ENCODE results near the gene CNTNAP2. TPM values are rescaled to one million over a fixed set of nuclear protein-coding genes. Genes with fewer than 3 reads are reported as not detected.

Gene CNTNAP2
- total and polyA plus RNA-seq, 4 donors = 0.14 to 2.3 (median 1.1) TPM

GRCh38 chr7:147311336-147311735, 1194.7 kb downstream of the CNTNAP2 start:
- no peak overlapping the region for H3K9ac ChIP-seq (ENCODE audit: low read depth in 1 of 2, low read length in 2 of 2)
- WGBS = 47% methylated on average over 1 of the region's 1 CpG
- H3K27me3 ChIP-seq (ENCODE audit: control insufficient read depth in 4 of 4, insufficient read depth in 4 of 4, low read length in 3 of 4) = no peaks in the 10 kb centered on the region
- no peak overlapping the region for H3K27ac ChIP-seq (ENCODE audit: low read depth in 1 of 2, low read length in 2 of 2)
- no peaks in the 10 kb centered on the region for H3K9me3 ChIP-seq (ENCODE audit: control insufficient read depth in 4 of 4, low read length in 3 of 4)
- no peak overlapping the region for H3K4me3 ChIP-seq (ENCODE audit: low read depth in 1 of 3, low read length in 3 of 3)
- H3K4me1 ChIP-seq (ENCODE audit: control insufficient read depth in 4 of 4, insufficient read depth in 4 of 4, low read length in 3 of 4) = no peaks in the 10 kb centered on the region
- H3K36me3 ChIP-seq (ENCODE audit: control insufficient read depth in 4 of 4, insufficient read depth in 3 of 4, low read depth in 1 of 4, low read length in 3 of 4) = no peaks in the 10 kb centered on the region
- DNase-seq (ENCODE audit: low spot score) = no peak
- TF ChIP-seq TAF1 (conservative IDR thresholded peaks at IDR 0.05) (no peak), REST (IDR thresholded peaks at IDR 0.05) (no peak), GABPA (IDR thresholded peaks at IDR 0.05 in 1 of 2, conservative IDR thresholded peaks at IDR 0.05 in 1 of 2) (no peak), YY1 (IDR thresholded peaks at IDR 0.05) (no peak), HNF4A (conservative IDR thresholded peaks at IDR 0.05) (no peak), FOXA2 (IDR thresholded peaks at IDR 0.05) (no peak), RAD21 (IDR thresholded peaks at IDR 0.05) (no peak), ATF3 (IDR thresholded peaks at IDR 0.05) (no peak), JUND (IDR thresholded peaks at IDR 0.05) (no peak), NR2F2 (IDR thresholded peaks at IDR 0.05) (no peak), HNF4G (IDR thresholded peaks at IDR 0.05) (no peak), CTCF (IDR thresholded peaks at IDR 0.05; ENCODE audit: low read depth, low read length, missing input control) (no peak), FOXA1 (IDR thresholded peaks at IDR 0.05) (no peak), MAX (IDR thresholded peaks at IDR 0.05) (no peak), EGR1 (IDR thresholded peaks at IDR 0.05; ENCODE audit: low read depth in 2 of 2) (no peak), SP1 (IDR thresholded peaks at IDR 0.05) (no peak), RXRA (IDR thresholded peaks at IDR 0.05) (no peak), ZBTB33 (IDR thresholded peaks at IDR 0.05) (no peak)
